ENCODE data around the gene ABCA1. TPM values are rescaled to one million over a fixed set of nuclear protein-coding genes. Genes with fewer than 3 reads are reported as not detected.

The ABCA1 gene
- polyA plus RNA-seq, 1 donor (not counting 4 experiments of a cell fraction or from before 2014, with no cell fraction given), result 23.0 TPM

GRCh38 chr9:104871961-104872527, 55.9 kb downstream of the ABCA1 start:
- FAIRE-seq, result peak; percentile 9
- H4K20me1 ChIP-seq (ENCODE audit: control insufficient read depth, extremely low read depth, insufficient read depth, low read length), result no peaks in the 10 kb centered on the region
- no peak for DNase-seq (ENCODE audit: low read depth, low spot score)

GRCh38 chr9:104869811-104870210, 58.1 kb downstream of the ABCA1 start:
- Histone ChIP-seq H3K9me3 (ENCODE audit: control insufficient read depth, low read depth, low read length) (no peaks in the 10 kb centered on the region), H2AFZ (ENCODE audit: control insufficient read depth, low read length) (no peak overlapping the region), H4K20me1 (ENCODE audit: control insufficient read depth, extremely low read depth, insufficient read depth, low read length) (no peaks in the 10 kb centered on the region), H3K4me3 (ENCODE audit: control insufficient read depth in 2 of 3, extremely low read depth in 1 of 3, insufficient read depth in 2 of 3, low read depth in 1 of 3, low read length in 3 of 3) (no peak overlapping the region), H3K36me3 (ENCODE audit: control insufficient read depth in 2 of 2, extremely low read depth in 1 of 2, insufficient read depth in 2 of 2, low read length in 2 of 2) (peaks cover 3 to 22% of the 10 kb centered on the region in 2 experiments), H3K4me2 (ENCODE audit: control insufficient read depth, extremely low read depth, insufficient read depth, low read depth, low read length) (no peak overlapping the region), H3K27me3 (ENCODE audit: control insufficient read depth, extremely low read depth, insufficient read depth, low read length) (no peaks in the 10 kb centered on the region), H3K27ac (ENCODE audit: control insufficient read depth, insufficient read depth, low read length) (peak overlapping the region; percentile 69), H3K4me1 (ENCODE audit: control insufficient read depth, extremely low read depth, insufficient read depth, low read length) (peaks cover 55% of the 10 kb centered on the region), H3K9me1 (ENCODE audit: control insufficient read depth, extremely low read depth, insufficient read depth, low read length) (no peaks in the 10 kb centered on the region), H3K9ac (ENCODE audit: control insufficient read depth, extremely low read depth, insufficient read depth, low read length) (no peak overlapping the region), H3K79me2 (ENCODE audit: control insufficient read depth, insufficient read depth, low read length) (peaks cover 13% of the 10 kb centered on the region)
- DNase-seq (ENCODE audit: low read depth, low spot score) (no peak), FAIRE-seq (no peak)
- no peak for TF ChIP-seq CTCF (optimal IDR thresholded peaks at IDR 0.05 in 1 of 3, IDR thresholded peaks at IDR 0.05 in 1 of 3, conservative IDR thresholded peaks at IDR 0.05 in 1 of 3; ENCODE audit: extremely low read depth in 1 of 3, insufficient read depth in 2 of 3, low read length in 3 of 3)
- no peak for TF ChIP-seq EZH2 (IDR thresholded peaks at IDR 0.05; ENCODE audit: low read length)
- dilution Hi-C loops (cut with MboI; ENCODE audit: extremely low pct_ligation_motif_present, low sequenced_read_pairs), result no loop called here

More at GRCh38 chr9:104871961-104872527, 55.9 kb downstream of the ABCA1 start:
- peaks cover 23% of the 10 kb centered on the region for H3K79me2 ChIP-seq (ENCODE audit: control insufficient read depth, insufficient read depth, low read length)
- H3K36me3 ChIP-seq (ENCODE audit: control insufficient read depth in 2 of 2, extremely low read depth in 1 of 2, insufficient read depth in 2 of 2, low read length in 2 of 2), result peaks cover 3 to 29% of the 10 kb centered on the region in 2 experiments
- dilution Hi-C loops (cut with MboI; ENCODE audit: extremely low pct_ligation_motif_present, low sequenced_read_pairs), result no loop called here
- no peak overlapping the region for H2AFZ ChIP-seq (ENCODE audit: control insufficient read depth, low read length)
- peaks cover 48% of the 10 kb centered on the region for H3K4me1 ChIP-seq (ENCODE audit: control insufficient read depth, extremely low read depth, insufficient read depth, low read length)
- H3K9me3 ChIP-seq (ENCODE audit: control insufficient read depth, low read depth, low read length), result no peaks in the 10 kb centered on the region
- TF ChIP-seq CTCF (optimal IDR thresholded peaks at IDR 0.05 in 1 of 3, IDR thresholded peaks at IDR 0.05 in 1 of 3, conservative IDR thresholded peaks at IDR 0.05 in 1 of 3; ENCODE audit: extremely low read depth in 1 of 3, insufficient read depth in 2 of 3, low read length in 3 of 3) (no peak), EZH2 (IDR thresholded peaks at IDR 0.05; ENCODE audit: low read length) (no peak)
- no peaks in the 10 kb centered on the region for H3K9me1 ChIP-seq (ENCODE audit: control insufficient read depth, extremely low read depth, insufficient read depth, low read length)
- H3K4me3 ChIP-seq (ENCODE audit: control insufficient read depth in 2 of 3, extremely low read depth in 1 of 3, insufficient read depth in 2 of 3, low read depth in 1 of 3, low read length in 3 of 3), result no peak overlapping the region
- H3K27me3 ChIP-seq (ENCODE audit: control insufficient read depth, extremely low read depth, insufficient read depth, low read length), result no peaks in the 10 kb centered on the region
- peak overlapping the region; percentile 87 for H3K27ac ChIP-seq (ENCODE audit: control insufficient read depth, insufficient read depth, low read length)
- no peak overlapping the region for H3K9ac ChIP-seq (ENCODE audit: control insufficient read depth, extremely low read depth, insufficient read depth, low read length)
- no peak overlapping the region for H3K4me2 ChIP-seq (ENCODE audit: control insufficient read depth, extremely low read depth, insufficient read depth, low read depth, low read length)

Measured in keratinocyte (primary cell).